ENCODE measurements around the gene GOLIM4.
"Not testable (repeated sequence)": the region's sequence is repeated elsewhere in the genome, so short reads cannot be mapped to it uniquely, and the experiment has no call there.

GOLIM4 gene

DNA sequence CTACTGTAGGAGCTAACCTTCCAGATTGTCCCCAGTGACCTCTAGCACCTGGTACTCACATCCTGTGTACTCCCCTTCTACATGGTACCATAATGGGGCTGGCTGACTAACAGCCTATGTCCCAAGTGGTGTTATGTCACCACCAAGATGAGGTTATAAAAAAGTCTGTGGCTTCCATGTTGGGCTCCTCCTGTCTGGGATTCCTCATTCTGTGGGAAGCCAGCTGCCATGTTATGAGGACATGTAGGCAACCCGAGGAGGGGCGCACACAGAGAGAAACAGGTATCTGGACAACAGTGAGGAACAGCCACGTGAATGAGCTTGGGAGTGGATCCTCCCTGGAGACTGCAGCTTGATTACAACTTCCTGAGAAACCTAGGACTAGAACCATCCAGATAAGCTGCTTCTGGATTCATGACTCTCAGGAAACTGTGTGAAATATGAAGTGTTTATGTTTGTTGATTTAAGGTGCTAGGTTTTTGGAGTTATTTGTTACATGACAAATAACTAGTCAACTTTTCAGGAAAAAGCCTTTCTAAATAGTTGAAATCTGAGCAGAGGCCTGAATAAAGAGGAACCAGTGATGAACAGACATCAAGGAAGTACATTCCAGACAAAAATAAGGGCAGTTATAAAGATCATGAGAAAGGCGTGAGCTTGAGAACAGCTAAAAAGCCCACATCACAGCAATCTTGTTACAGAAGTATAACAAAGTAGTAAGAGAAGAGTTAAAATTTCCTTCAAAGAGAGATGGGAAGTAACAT lies 21.7 kb downstream of the GOLIM4 start:
- no peak for DNase-seq (ENCODE audit: low spot score)

DNA sequence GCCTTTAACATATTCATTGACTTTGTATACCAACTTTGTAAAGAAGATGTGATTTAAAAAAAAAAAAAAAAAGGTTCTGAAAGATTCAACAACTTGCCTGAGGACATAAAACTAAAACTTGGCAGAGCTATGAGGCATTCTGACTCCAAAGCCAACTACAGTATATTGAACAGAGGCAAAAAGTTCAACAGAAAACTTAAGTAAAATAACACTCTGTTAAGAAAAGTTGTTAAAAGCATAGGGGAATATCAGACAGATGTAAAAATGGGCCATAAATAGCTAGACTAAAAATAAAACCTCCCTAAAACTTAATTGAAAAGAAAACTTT lies 23.4 kb downstream of the GOLIM4 start:
- DNase-seq (ENCODE audit: low spot score), result no peak

DNA sequence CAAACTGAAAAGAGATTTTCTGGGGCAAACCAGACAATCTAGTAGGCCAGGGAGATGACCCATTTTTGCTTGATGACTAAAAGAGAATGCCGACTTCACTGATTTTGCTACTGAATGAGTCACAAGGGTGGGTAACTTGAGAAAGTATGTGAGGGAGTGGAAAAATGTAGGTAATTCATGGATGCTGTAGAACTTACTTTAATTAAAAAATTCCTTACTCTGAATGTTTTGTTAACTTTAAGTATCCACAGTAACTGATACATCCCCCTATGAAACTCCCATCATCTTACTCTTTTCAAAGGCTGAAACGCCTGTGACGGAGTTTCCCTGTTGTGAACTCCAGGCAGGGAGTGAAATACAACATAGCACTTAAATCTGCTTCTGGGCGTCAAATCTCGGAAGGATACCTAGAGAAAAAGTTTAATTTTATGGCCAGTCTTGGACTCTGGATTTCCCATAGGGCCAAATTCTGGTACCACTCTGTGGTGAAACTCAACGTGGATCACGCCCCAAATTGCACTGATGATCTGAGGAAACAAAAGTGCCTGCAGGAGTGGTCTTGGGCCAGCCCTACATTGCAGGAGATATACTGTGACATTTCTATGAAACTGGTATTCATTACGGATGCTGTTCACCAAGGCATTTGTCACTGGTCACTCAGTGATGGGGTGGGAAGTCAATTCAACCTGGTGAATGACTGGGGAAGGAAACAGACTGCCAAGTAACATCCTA lies 24.0 kb downstream of the GOLIM4 start:
- DNase-seq (ENCODE audit: low spot score), result no peak

DNA sequence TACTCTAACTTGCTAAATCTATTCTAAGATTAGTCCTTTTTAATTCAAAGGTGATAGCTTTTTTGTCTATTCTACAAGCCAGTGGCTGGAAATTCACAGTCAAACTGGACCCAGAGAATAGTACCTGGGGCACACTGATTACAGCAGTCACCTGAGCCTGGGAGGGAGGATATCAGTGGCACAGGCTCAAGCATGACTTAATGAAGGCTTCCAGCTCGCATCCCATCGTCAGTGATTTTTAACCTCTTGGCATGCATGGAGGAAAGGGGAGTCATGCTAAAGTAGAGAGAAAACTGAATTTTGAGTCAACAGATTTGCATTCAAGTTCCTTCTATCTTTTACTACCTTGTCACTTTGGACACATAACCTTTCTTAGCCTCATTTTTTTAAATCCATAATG lies 24.8 kb downstream of the GOLIM4 start:
- DNase-seq (ENCODE audit: low spot score), result no peak

DNA sequence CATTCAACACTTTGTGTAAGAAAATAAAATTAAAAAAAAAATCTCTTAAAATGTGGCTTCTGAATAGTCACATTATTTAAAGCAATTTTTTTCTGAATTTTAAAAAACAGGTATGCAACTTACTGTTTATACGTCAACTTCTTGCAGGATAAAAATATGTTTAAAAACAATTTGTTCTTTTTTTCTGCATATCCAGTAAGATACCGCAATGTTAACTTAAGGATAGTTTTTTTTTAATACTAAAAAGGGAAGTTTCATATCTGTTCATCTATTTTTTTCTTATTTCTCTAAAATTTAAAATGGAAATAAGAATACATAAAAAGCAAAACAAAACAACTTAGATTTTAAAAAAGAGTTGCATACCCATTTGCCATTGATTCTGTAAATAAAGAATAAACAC lies 27.4 kb downstream of the GOLIM4 start:
- no peak for DNase-seq (ENCODE audit: low spot score)

DNA sequence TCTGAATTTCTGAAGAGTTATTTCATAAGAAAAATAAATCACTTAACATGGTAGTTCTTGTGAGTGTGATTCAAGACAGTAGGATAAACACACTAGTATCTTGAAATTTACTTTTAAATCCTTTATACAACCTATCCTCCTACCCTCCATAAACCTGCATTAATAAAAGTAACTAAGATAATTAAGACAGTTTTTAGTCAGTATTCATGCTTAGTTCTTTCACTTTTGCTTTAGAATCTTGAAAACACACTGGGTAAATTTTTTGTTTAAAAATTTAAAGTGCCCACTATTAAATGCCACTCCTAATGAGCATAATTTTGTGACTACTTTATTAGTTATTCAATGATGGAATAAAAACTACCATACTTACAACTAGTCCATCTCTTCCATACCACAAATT lies 28.8 kb downstream of the GOLIM4 start:
- no peak for DNase-seq (ENCODE audit: low spot score)

DNA sequence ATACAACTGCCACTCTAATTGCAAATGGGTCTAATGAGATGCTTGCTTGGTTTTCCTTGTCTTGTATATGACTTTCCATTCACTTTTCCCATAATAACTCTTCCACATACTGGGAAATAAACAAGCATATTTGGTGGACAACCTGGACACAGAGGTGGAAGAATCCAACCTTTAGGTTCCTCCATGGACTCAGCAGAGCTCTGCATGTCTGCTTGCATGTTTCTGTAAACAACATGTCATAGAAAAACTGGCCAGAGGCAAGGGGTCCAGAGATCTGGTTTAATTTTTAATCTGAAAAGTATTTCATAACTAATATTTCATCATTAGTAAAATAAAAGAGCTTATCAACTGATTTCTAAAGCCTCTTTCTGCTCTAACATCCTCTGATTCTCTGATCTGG lies 30.2 kb downstream of the GOLIM4 start:
- no peak for DNase-seq (ENCODE audit: low spot score)

DNA sequence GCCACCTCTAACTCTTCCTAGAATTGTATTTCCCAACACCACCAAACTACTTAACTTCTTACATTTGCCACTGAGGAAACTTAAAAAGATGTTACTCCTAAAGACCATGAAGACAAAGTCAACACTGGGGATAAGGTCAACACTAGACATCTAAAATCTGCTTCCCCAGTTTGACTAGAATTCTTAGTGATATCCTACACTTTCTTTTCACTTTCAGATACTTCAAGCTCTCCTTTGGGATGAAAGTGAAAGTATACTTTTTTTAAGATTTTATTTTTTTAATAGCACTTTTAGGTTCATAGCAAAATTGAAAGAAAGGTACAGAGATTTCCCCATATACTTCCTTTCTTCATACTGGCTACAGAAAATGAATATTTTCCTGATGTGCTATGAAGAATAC lies 32.6 kb downstream of the GOLIM4 start:
- DNase-seq (ENCODE audit: low spot score), result no peak

DNA sequence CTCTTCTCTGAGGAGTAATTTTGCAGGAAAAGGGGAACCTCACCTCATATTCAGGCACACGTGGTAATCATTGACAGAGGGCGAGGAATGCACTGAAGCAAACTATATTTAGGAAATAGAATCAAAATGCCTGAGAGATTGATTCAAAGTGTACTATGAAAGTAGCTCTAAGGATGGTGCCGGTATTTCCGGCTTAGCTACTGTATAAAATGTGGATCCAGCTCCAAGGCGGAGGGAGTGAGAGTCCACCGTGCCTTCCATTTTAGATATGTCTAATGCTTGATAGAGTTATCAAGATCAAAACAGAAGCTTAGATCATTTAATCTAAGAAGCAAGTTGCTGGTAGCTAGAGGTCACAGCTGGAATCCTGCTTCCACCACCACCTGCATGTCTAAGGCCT lies 33.0 kb downstream of the GOLIM4 start:
- no peak for DNase-seq (ENCODE audit: low spot score)

DNA sequence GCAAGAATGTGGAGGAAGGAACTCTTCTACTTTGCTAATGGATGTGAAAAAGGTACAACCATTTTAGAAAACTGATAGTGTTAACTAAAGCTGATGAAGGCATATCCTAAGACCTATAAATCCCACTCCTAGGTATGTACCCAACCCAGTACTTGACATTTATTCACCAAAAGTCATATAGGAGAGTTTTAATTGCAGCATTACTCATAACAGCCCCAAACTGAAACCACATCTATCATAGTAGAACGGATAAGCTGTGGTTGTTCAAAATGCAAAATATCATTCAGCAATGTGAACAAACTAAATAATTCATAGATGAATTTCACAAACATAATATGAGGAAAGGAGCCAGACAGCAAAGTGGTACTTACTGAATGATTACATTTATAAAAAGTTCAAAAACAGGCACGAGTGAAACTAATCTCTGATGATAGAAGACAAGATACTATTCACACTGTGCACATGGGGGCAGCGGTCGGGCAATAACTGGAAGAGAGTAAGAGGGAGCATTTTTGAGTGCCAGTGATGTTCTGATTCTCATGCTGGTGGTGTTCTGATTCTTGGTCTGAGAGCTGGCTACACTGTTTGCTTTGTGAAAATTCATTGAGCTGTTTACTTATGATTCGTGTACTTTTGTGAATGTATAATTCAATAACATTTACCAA lies 34.3 kb downstream of the GOLIM4 start:
- no peak for DNase-seq (ENCODE audit: low spot score)

DNA sequence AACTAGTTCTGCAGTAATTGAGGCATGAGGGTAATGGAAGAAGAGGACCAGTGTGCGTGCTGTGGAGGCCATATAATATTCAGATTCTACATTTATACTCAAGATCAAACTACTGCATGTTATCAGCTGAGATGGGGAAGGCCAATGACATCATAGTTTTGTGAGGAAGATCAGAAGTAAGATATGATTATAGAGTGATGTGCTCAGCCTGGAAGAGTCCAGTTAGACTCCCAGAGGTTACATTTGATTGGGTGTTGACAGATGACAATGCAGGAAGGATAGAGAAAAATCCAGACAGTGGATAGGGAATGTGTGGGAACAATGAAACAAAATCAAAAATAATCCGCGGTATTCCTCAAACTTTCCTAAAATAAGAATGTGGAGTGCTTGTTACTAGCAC lies 35.4 kb downstream of the GOLIM4 start:
- no peak for DNase-seq (ENCODE audit: low spot score)

DNA sequence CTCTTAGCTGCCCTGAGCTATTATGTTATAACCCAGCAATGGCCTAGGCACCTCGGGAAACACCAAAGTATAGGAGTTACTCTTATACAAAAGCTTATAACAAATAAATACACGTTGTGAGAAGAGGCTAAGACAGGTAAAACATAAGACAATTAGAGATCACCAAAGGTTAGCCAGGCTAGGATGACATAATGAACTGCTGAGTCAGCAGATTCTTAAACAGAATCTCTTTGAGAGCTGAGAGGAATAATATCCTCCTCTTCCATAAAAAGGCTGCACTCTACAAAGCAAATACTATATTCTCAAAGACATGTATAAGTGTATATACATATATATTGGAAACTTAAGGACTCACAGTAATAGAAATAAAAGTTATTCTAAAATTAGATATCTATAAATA lies 37.2 kb downstream of the GOLIM4 start:
- DNase-seq (ENCODE audit: low spot score), result no peak

DNA sequence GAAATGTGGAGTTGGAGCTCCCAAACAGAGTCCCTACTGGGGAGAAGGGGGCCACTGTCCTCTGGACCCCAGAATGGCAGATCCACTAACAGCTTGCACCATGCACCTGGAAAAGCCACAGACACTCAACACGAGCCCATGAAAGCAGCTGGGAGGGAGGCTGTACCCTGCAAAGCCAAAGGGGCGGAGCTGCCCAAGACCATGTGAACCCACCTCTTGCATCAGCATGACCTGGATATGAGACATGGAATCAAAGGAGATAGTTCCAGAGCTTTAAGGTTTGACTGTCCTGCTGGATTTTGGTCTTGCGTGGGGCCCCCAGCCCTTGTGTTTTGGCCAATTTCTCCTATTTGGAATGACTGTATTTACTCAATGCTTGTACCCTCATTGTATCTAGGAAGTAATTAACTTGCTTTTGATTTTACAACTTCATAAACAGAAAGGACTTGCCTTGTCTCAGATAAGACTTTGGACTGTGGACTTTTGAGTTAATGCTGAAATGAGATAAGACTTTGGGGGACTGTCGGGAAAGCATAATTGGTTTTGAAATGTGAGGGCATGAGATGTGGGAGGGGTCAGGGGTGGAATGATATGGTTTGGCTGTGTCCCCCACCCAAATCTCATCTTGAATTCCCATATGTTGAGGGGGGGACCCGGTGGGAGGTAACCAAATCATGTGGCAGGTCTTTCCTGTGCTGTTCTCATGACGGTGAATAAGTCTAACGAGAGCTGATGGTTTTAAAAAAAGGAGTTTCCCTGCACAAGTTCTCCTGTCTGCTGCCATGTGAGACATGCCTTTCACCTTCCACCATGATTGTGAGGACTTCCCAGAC lies 39.1 kb downstream of the GOLIM4 start:
- not testable (repeated sequence) for DNase-seq (ENCODE audit: low spot score)

DNA sequence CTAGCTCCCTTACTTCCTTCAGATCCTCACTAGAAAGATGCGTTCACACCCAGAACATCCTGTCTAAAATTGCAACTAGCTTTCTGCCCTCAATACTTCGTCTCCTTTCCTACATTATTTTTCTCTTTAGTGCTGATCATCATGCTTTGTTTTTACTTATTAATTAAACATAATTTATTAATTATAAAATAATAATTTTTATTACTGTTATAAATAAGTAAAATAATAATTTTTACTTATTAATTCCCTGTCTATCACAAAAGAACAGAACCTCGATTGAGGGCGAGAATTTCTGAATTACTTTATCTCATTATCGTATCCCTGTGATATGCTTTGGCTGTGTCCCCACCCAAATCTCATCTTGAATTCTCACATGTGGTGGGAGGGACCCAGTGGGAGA lies 41.3 kb downstream of the GOLIM4 start:
- DNase-seq (ENCODE audit: low spot score), result no peak

DNA sequence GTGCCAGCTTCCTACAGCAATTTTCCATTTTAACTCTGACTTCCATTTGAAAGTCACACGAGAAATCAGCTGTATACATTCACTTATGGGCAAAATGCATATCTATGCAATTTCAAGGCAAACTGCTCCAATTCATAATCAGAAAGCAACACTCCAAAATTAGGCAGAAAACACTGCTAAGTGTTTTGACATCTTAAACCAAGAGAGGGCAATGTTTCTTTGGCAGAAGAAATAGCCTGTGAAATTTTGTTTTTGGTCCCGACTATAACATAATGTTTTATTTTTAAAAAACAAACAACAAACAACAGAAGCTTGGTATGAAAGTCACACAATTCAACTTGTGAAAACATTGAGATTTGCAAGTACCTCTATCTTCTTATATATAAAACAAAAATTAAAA lies 42.6 kb downstream of the GOLIM4 start:
- no peak for DNase-seq (ENCODE audit: low spot score)

DNA sequence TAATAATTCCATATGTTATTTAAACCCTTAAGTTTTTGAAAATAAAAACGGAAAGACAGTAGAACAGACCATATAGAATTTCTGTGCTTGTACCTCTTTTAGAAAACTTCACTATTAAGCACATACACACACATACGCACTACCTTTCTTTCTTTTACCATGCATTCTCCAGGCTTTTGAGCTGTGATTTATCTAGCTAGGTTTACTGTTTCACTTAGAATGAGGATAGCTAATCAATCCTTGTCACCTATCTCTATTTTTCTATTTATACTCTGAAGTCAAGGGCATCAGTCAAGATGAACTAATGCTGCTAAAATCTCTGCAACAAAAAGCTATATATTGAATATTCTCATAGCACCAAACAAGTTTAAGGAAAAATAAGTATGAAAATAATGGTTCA lies 43.2 kb downstream of the GOLIM4 start:
- DNase-seq (ENCODE audit: low spot score), result no peak

DNA sequence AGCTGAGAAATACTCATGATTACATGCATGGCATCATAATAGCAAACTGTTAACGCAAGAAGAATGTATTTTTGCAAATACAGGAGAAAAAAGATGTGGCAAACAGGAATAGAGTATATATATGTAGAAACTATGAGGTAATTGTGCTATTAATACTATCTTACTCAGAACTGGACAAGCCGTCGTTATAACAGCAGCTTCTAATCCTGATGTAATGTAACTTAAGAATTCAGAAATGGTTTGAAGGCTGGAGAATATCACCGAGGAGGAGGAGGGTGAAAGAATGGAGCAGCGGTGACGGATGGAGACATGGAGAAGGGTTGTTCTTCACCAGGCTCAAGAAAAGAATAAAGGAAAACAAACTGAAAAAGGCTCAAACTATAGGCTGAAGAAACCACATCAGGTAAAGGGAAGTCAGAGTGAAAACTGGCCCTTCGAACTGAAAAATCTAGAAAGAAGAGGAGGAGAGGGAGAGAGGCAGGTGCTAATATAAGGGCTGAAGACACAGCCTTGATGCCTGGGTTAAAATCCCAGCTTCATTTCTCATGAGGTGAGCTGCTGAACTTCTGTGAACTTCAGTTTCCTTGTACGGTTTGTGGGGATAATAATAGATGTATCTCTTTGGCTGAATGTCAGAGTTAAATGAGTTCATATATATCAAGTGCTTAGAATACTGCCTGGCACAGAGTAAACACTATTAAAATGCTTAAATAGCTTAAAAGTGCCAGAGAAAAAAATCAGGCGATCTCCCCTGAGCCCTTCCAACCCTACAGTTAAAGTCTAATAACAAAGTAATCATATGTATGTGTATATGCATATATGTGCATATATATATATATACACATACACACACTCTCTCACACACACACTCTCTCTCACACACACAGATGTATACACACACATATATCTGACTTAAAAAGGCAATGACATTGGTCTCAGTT lies 43.9 kb downstream of the GOLIM4 start:
- DNase-seq (ENCODE audit: low spot score), result no peak

DNA sequence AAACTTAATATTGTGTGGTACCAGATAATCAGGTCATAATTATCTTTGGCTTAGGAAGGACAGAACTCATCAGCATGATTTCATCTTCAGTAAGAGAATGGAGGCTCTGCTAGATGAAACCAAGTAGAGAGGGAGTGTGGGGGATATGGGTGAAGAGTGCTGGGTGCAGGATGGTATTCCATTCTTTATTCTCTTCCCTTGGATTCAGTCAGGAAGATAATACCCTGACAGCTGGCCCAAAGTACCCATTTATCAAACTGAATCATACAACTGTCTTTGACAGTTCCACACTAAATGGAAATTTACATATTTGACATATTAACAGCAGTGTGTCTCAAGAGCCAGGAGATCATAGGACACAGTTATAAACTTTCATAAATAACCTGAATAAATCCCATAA lies 44.7 kb downstream of the GOLIM4 start:
- peak; percentile 10 for DNase-seq (ENCODE audit: low spot score)

DNA sequence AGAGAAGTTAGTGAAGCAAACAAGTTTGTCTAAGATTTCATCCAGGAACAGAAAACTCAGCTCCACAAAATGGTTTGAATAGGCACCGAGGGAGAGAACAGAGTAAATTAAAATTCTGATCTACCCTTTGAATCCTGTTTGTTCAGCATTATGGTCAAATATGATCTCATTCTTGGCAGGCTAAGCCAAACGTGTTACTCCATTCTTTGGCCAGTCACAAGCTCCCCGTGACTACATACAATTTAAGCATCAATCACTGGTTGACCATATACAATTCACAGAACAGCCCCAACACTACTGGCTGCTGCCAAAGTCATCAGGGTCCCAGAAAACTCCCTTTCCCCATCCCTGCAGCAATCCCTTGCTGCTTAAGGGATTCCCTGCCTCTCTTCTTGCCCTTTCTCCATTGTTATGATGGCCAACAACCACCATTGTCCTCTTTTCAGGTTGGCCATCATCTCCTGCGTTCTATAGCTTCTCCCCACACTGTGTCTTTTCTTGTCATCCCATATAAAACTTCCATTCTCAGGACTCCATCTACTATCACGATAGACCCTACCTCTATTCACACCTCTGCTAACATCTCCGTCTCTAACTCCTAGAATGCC lies 46.3 kb downstream of the GOLIM4 start:
- no peak for DNase-seq (ENCODE audit: low spot score)

All from SK-N-DZ (cell line).